GM23248 (cell line): Measurements from ENCODE around the gene SESTD1.

Experiments used
- EZH2 ChIP-seq: fragments of 200-600 bp; sonication (generic); IDR thresholded peaks from 2 replicates; pipeline ENCODE4 v1.6.1; 2018; ENCODE audit warnings: antibody characterized with exemption, mild to moderate bottlenecking; ENCODE audit not compliant: insufficient read depth, poor library complexity, severe bottlenecking
- EZH2phosphoT487 ChIP-seq: fragments of 200-600 bp; sonication (generic); IDR thresholded peaks from 2 replicates; pipeline ENCODE4 v1.6.1; 2018; ENCODE audit warnings: antibody characterized with exemption, moderate library complexity, mild to moderate bottlenecking, low read depth; ENCODE audit not compliant: insufficient read depth

DNA sequence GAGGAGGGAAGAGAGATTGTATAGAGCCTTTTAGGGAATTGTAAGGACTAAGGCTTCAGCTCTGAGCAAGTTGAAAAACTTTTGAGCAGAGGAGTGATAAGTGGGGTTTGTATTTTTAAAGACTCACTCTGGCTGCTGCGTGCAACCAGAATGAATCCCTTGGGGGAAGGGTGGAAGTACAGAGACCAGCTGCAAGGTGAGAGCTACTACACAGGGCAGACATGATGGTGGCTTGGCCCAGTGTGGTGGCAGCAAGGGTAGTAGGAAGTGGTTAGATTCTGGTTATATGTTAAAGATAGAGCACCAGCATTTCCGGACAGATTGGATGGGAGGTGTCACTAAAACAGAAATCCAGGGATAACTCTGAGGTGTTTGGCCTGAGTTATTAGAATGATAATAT, 10.1 kb upstream of the SESTD1 start:
- TF ChIP-seq EZH2phosphoT487 (no peak), EZH2 (no peak)
